LNCAP (cell line): Measurements from ENCODE around the gene ATG13.

Source experiments
- TF ChIP-seq, protein P1 (sequence below): fragments of 450-650 bp; IDR thresholded peaks from 2 replicates; pipeline ENCODE4 v1.5.1; 2017; ENCODE audit warnings: mild to moderate bottlenecking

ATG13 gene

DNA sequence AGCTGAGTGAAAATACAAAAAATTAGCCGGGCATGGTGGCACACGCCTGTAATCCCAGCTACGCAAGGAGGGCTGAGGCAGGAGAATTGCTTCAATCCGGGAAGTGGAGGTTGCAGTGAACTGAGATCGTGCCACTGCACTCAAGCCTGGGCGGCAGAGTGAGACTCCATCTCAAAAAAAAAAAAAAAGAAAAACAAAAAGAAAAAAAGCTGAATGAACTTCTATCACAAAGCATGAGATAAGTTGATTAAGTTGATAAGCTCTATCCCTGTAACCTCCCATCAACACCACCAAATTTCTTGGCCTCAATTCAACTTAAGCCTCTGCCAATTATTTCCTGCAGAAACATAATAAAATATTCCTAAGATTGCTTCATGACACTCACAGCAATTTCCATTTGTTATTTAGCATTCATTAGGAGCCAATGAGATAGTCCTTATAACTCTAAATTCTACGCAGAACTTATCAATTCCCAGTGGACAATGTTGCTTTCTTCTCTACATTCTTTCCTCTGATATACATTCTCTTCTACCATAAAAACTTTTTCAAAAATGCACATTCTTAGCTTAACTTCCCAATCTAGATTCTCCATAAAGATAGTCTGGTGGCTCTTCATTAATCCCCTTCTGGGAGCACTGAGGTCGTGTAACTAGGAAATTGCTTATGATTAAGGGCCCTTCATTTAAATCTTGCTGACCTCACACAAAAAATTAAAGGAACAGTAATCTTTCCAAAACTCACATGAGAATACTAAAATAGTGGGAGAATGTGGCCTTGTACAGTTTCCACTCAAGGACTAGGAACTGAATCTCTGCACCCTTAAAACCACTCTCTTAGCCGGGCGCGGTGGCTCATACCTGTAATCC lies 26.4 kb upstream of the ATG13 start:
- TF ChIP-seq, protein P1, sequence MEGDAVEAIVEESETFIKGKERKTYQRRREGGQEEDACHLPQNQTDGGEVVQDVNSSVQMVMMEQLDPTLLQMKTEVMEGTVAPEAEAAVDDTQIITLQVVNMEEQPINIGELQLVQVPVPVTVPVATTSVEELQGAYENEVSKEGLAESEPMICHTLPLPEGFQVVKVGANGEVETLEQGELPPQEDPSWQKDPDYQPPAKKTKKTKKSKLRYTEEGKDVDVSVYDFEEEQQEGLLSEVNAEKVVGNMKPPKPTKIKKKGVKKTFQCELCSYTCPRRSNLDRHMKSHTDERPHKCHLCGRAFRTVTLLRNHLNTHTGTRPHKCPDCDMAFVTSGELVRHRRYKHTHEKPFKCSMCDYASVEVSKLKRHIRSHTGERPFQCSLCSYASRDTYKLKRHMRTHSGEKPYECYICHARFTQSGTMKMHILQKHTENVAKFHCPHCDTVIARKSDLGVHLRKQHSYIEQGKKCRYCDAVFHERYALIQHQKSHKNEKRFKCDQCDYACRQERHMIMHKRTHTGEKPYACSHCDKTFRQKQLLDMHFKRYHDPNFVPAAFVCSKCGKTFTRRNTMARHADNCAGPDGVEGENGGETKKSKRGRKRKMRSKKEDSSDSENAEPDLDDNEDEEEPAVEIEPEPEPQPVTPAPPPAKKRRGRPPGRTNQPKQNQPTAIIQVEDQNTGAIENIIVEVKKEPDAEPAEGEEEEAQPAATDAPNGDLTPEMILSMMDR: no peak

GRCh38 chr11:46593550-46594373 lies 23.6 kb upstream of the ATG13 start, which contains the start of gene AMBRA1:
TSS of gene AMBRA1 (minus strand) at chr11:46594023. CDS start at chr11:46548380, 45,643 bp downstream.
- TF ChIP-seq, protein P1: no peak

DNA sequence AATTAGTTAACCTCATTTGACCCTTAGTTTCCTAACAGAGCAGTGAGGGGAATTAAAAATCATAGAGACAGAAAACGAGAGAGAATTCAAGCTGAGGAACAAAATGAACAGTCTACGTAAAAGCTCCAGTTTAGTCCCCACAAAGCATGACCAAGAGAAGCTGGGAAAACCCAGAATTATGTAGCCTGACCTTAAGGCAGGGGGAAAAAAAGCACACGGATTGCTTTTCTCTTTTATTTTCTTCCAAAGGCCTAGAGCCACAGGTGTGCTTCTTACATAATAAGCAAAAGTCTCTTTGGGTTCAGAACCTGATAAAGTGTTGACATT lies 23.0 kb upstream of the ATG13 start:
- TF ChIP-seq, protein P1: no peak

- TF ChIP-seq, protein P1: no peak
Measured at GRCh38 chr11:46594785-46595184, 22.6 kb upstream of the ATG13 start.

DNA sequence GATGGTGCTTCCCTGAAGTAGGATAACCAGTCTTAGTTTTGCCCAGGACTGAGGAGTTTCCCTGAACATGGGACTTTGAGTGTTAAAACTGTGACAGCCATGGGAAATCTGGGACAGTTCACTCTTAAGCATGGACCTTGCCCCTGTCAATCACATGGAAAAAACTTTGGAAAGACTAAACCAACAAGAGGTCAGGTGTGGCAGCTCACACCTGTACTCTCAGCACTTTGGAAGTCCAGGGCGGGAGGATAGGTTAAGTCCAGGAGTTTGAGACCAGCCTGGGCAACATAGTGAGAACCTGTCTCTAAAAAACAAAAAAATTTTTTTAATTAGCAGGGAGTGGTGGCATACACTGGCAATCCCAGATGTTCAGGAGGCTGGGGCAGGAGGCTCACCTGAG lies 20.2 kb upstream of the ATG13 start:
- TF ChIP-seq, protein P1: no peak

DNA sequence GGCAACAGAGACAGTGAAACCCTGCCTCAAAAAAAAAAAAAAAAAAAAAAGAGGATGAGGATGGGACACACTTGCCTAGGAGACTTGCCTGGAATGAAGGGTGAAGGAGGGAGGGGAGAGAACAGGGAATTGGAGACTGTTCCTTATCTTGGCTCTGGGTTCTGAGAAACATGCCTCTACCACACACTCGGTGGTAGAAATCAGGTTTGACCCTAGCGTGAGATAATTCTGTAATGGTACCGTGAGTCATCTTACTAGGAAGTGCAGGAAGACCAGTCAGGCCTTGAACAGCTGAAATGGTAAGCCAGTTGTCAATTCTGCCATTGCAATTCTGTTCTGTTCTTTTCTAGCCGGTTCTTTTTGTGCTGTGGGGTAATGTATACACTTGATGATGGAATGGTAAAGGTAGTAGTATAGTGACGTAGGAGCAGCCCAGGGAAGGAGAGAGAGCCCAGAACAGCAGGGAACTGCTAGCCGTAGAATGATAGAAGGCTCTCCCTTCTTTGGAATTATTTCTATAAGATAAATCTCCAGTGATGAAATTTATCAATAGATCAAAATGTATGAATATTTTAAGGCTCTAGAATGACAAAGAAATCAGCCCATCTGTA lies 19.6 kb upstream of the ATG13 start:
- TF ChIP-seq, protein P1: no peak

- TF ChIP-seq, protein P1: no peak
Measured at GRCh38 chr11:46599340-46600193, 17.8 kb upstream of the ATG13 start.
